ENCODE data around the gene FBXO2. TPM values are rescaled to one million over a fixed set of nuclear protein-coding genes. Genes with fewer than 3 reads are reported as not detected.

FBXO2 gene
- total and polyA plus RNA-seq, 11 donors: 0.83 to 7.5 (median 2.5) TPM

GRCh38 chr1:11606775-11607174, 47.5 kb downstream of the FBXO2 start:
- TF ChIP-seq POLR2A (IDR thresholded peaks at IDR 0.05) (no peak), CTCF (IDR thresholded peaks at IDR 0.05) (no peak)
- intact Hi-C loops (cut with DNase I): no loop called here
- peaks cover 0 to 14% (median 0%) of the 10 kb centered on the region in 9 donors for H3K27me3 ChIP-seq
- peaks cover 0 to 6% (median 0%) of the 10 kb centered on the region in 12 donors for H3K9me3 ChIP-seq
- no peak overlapping the region for H3K4me3 ChIP-seq
- no peaks in the 10 kb centered on the region for H3K36me3 ChIP-seq
- ATAC-seq (no peak), DNase-seq (no peak)
- WGBS, 4 donors: 81 to 95% (median 92%) methylated on average over 6 of the region's 6 CpGs
- no peak overlapping the region for H3K27ac ChIP-seq
- H3K4me1 ChIP-seq: no peaks in the 10 kb centered on the region

- H3K4me3 ChIP-seq: no peak overlapping the region
- 77 to 86% (median 82%) methylated on average over 5 of the region's 5 CpGs for WGBS, 4 donors
- DNase-seq (no peak), ATAC-seq (no peak)
- no peaks in the 10 kb centered on the region for H3K36me3 ChIP-seq
- H3K27me3 ChIP-seq: peaks cover 0 to 31% (median 0%) of the 10 kb centered on the region in 9 donors
- peaks cover 0 to 6% (median 0%) of the 10 kb centered on the region in 12 donors for H3K9me3 ChIP-seq
- H3K27ac ChIP-seq: no peak overlapping the region
- intact Hi-C loops (cut with DNase I): no loop called here
- TF ChIP-seq CTCF (IDR thresholded peaks at IDR 0.05): no peak
- no peak for TF ChIP-seq POLR2A (IDR thresholded peaks at IDR 0.05)
- no peaks in the 10 kb centered on the region for H3K4me1 ChIP-seq
Measured at GRCh38 chr1:11602981-11603380, 51.2 kb downstream of the FBXO2 start.

- no peak overlapping the region for H3K4me3 ChIP-seq
- intact Hi-C loops (cut with DNase I): no loop called here
- peaks cover 0 to 6% (median 0%) of the 10 kb centered on the region in 12 donors for H3K9me3 ChIP-seq
- H3K27ac ChIP-seq: no peak overlapping the region
- no peaks in the 10 kb centered on the region for H3K4me1 ChIP-seq
- no peaks in the 10 kb centered on the region for H3K36me3 ChIP-seq
- TF ChIP-seq POLR2A (IDR thresholded peaks at IDR 0.05): no peak
- no peak for TF ChIP-seq CTCF (IDR thresholded peaks at IDR 0.05)
- no peak for ATAC-seq
- WGBS, 4 donors: 43 to 59% (median 52%) methylated on average over 3 of the region's 3 CpGs
- H3K27me3 ChIP-seq: peaks cover 0 to 33% (median 0%) of the 10 kb centered on the region in 9 donors
- no peak for DNase-seq
Measured at GRCh38 chr1:11602424-11602823, 51.8 kb downstream of the FBXO2 start.

GRCh38 chr1:11600836-11601235, 53.4 kb downstream of the FBXO2 start:
- intact Hi-C loops (cut with DNase I): no loop called here
- Histone ChIP-seq H3K36me3 (no peaks in the 10 kb centered on the region), H3K4me1 (no peaks in the 10 kb centered on the region), H3K9me3 (no peaks in the 10 kb centered on the region), H3K27me3 (peaks cover 0 to 33% (median 0%) of the 10 kb centered on the region in 9 donors), H3K4me3 (no peak overlapping the region), H3K27ac (no peak overlapping the region)
- no peak for TF ChIP-seq POLR2A (IDR thresholded peaks at IDR 0.05)
- no peak for TF ChIP-seq CTCF (IDR thresholded peaks at IDR 0.05)
- DNase-seq (no peak), ATAC-seq (no peak)
- 65 to 74% (median 73%) methylated on average over 7 of the region's 7 CpGs for WGBS, 4 donors

Data from heart left ventricle (tissue), 16 donors.